Neuronal stem cell (in vitro differentiated cells): ENCODE measurements around the gene GRID2IP.
A peak's percentile ranks its signal among the peaks of the same experiment; 100 is the strongest.

Experiments used
- DNase-seq: peaks from one replicate; pipeline ENCODE4 v3.0.0-alpha.2; 2013; ENCODE audit warnings: low spot score
- H2AFZ ChIP-seq: one replicate; pipeline ENCODE4 v1.6.1; 2013; ENCODE audit warnings: mild to moderate bottlenecking, low read length, inconsistent platforms
- H2AK5ac ChIP-seq: 2 replicates; pipeline ENCODE4 v1.6.1; 2013; ENCODE audit warnings: low read depth, mild to moderate bottlenecking, inconsistent platforms, low read length, moderate library complexity, mixed read lengths
- H2BK120ac ChIP-seq: 2 replicates; pipeline ENCODE4 v1.6.1; 2013; ENCODE audit warnings: low read depth, mild to moderate bottlenecking, inconsistent platforms, low read length, moderate library complexity, mixed read lengths
- H2BK12ac ChIP-seq: one replicate; pipeline ENCODE4 v1.6.1; 2013; ENCODE audit warnings: low read length, inconsistent platforms
- H2BK15ac ChIP-seq: 2 replicates; pipeline ENCODE4 v1.6.1; 2013; ENCODE audit warnings: mild to moderate bottlenecking, low read length, inconsistent platforms, mixed read lengths
- H2BK5ac ChIP-seq: one replicate; pipeline ENCODE4 v1.6.1; 2013; ENCODE audit warnings: inconsistent platforms, mild to moderate bottlenecking, low read length, moderate library complexity
- H3K14ac ChIP-seq: one replicate; pipeline ENCODE4 v1.6.1; 2013; ENCODE audit warnings: low read length, inconsistent platforms
- H3K18ac ChIP-seq: 2 replicates; pipeline ENCODE4 v1.6.1; 2013; ENCODE audit warnings: low read length, inconsistent platforms
- H3K23ac ChIP-seq: 2 replicates; pipeline ENCODE4 v1.6.1; 2013; ENCODE audit warnings: low read depth, mild to moderate bottlenecking, mixed read lengths, low read length, inconsistent platforms; ENCODE audit not compliant: poor library complexity
- H3K27ac ChIP-seq: replicated peaks from 3 replicates; pipeline ENCODE4 v1.5.1; 2013; ENCODE audit warnings: low read length, inconsistent platforms
- H3K27me3 ChIP-seq, 3 experiments: 2 replicates each; pipeline ENCODE4 v1.6.1; 2013; ENCODE audit warnings: low read length in 3 of 3, mild to moderate bottlenecking in 2 of 3, inconsistent platforms in 1 of 3, low read depth in 1 of 3, mixed read lengths in 1 of 3, moderate library complexity in 1 of 3; ENCODE audit not compliant: control insufficient read depth in 3 of 3, insufficient read depth in 3 of 3
- H3K36me3 ChIP-seq, 2 donors: replicated peaks in 1 of 2; 2 replicates each; pipeline ENCODE4 v1.6.1; 2013; ENCODE audit warnings: low read length in 2 of 2; ENCODE audit not compliant: control insufficient read depth in 2 of 2, insufficient read depth in 2 of 2
- H3K4ac ChIP-seq: 2 replicates; pipeline ENCODE4 v1.6.1; 2013; ENCODE audit warnings: inconsistent platforms, mild to moderate bottlenecking, low read length, moderate library complexity
- H3K4me1 ChIP-seq, 2 donors: 1 replicate in 1 of 2; 2 replicates in 1 of 2; pipeline ENCODE4 v1.6.1; 2013; ENCODE audit warnings: low read length in 2 of 2, low read depth in 1 of 2; ENCODE audit not compliant: control insufficient read depth in 2 of 2, insufficient read depth in 1 of 2
- H3K4me2 ChIP-seq: one replicate; pipeline ENCODE4 v1.6.1; 2013; ENCODE audit warnings: mild to moderate bottlenecking, low read length, inconsistent platforms; ENCODE audit not compliant: insufficient read depth, poor library complexity, severe bottlenecking
- H3K4me3 ChIP-seq, 2 donors: 2 replicates each; pipeline ENCODE4 v1.5.1; 2013; ENCODE audit warnings: low read length in 2 of 2, mild to moderate bottlenecking in 2 of 2, inconsistent platforms in 1 of 2, moderate library complexity in 1 of 2
- H3K79me1 ChIP-seq: one replicate; pipeline ENCODE4 v1.6.1; 2013; ENCODE audit warnings: low read depth, mild to moderate bottlenecking, inconsistent platforms, low read length, moderate library complexity
- H3K9ac ChIP-seq: one replicate; pipeline ENCODE4 v1.6.1; 2013; ENCODE audit warnings: mild to moderate bottlenecking, low read depth, low read length, inconsistent platforms; ENCODE audit not compliant: poor library complexity
- H3K9me3 ChIP-seq, 2 donors: replicated peaks in 1 of 2; 2 replicates each; pipeline versions ENCODE3 to v1.6.1; 2013; ENCODE audit warnings: low read length in 2 of 2, mild to moderate bottlenecking in 2 of 2, inconsistent platforms in 1 of 2, low read depth in 1 of 2, mixed read lengths in 1 of 2, moderate library complexity in 1 of 2; ENCODE audit not compliant: control insufficient read depth in 2 of 2, insufficient read depth in 1 of 2
- H4K8ac ChIP-seq: one replicate; pipeline ENCODE4 v1.6.1; 2013; ENCODE audit warnings: low read depth, mild to moderate bottlenecking, inconsistent platforms, low read length, moderate library complexity
- H4K91ac ChIP-seq: one replicate; pipeline ENCODE4 v1.6.1; 2013; ENCODE audit warnings: low read length, low read depth, mild to moderate bottlenecking, inconsistent platforms; ENCODE audit not compliant: poor library complexity
- WGBS, 2 donors: extraction: QIAGEN DNeasy Blood & Tissue Kit; methylation state at CpG; one replicate each; pipeline ENCODE4 v1.1.7; 2013; ENCODE audit warnings: missing lambda C conversion rate in 2 of 2, mixed read lengths in 1 of 2; ENCODE audit not compliant: insufficient read length in 2 of 2, insufficient replicate concordance in 1 of 2; ENCODE audit errors: extremely low coverage in 2 of 2; 5-methylcytosine and 5-hydroxymethylcytosine counted together

GRID2IP gene

DNA sequence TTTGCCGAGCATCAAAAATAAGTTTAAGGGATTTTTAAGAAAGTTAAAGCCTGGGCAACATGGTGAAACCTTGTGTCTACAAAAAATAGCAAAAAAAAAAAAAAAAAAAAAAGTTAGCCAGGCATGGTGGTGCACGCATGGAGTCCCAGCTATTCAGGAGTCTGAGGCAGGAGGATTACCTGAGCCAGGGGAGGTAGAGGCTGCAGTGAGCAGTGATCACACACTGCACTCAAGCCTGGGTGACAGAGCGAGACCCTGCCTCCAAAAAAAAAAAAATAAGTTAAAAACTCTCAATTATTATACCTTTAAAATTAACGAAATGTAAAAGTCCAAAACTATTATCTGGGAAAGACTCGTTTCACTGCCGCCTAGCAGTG is 68.5 kb downstream of the GRID2IP start:
- Histone ChIP-seq H3K9ac (no peak overlapping the region), H3K79me1 (peaks cover 12% of the 10 kb centered on the region), H2BK15ac (no peak overlapping the region), H3K4ac (no peak overlapping the region), H3K4me3 (peak overlapping the region; percentile 85 to 100), H3K36me3 (peaks cover 5 to 39% of the 10 kb centered on the region in 2 donors), H2BK120ac (no peak overlapping the region), H4K8ac (no peak overlapping the region), H2BK5ac (peak overlapping the region; percentile 90), H2AK5ac (no peak overlapping the region), H3K4me2 (no peak overlapping the region), H2AFZ (no peak overlapping the region), H3K27ac (no peak overlapping the region), H3K4me1 (peaks cover 1 to 5% of the 10 kb centered on the region in 2 donors), H3K14ac (no peak overlapping the region), H3K18ac (no peak overlapping the region), H2BK12ac (no peak overlapping the region), H4K91ac (no peak overlapping the region), H3K27me3 (no peaks in the 10 kb centered on the region), H3K9me3 (no peaks in the 10 kb centered on the region), H3K23ac (no peak overlapping the region)
- no peak for DNase-seq
- WGBS, 2 donors: no CpG with 5 or more reads among the region's 6 CpGs

DNA sequence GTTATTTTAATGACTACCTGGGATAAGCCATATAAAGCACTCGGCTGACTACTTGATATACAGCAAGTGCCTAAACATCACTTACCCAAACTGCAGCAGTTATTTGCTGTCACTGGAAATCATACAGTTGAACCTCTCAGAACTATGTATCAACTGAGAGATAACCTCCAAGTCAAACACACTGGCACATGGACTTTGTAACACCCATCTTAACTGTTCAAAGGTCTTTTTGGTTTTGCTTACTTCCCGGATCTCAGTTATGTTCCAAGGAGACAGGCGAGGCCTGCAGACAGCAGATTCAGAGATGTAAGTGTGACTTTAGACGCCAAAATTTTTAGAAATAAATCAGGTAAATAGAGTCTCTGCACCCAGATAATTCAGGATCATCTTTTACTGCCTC is 69.0 kb downstream of the GRID2IP start:
- peaks cover 5 to 44% of the 10 kb centered on the region in 2 donors for H3K36me3 ChIP-seq
- no peak overlapping the region for H3K27ac ChIP-seq
- no peak overlapping the region for H3K9ac ChIP-seq
- H3K9me3 ChIP-seq: no peaks in the 10 kb centered on the region
- peaks cover 12% of the 10 kb centered on the region for H3K79me1 ChIP-seq
- no peak overlapping the region for H2BK15ac ChIP-seq
- no peak overlapping the region for H2BK5ac ChIP-seq
- no peak overlapping the region for H2BK120ac ChIP-seq
- no peak overlapping the region for H3K4ac ChIP-seq
- no peak overlapping the region for H3K23ac ChIP-seq
- H3K4me3 ChIP-seq: peak overlapping the region in 1 of 2 donors; percentile 22
- H2AK5ac ChIP-seq: no peak overlapping the region
- H3K27me3 ChIP-seq: no peaks in the 10 kb centered on the region
- H3K4me1 ChIP-seq: peaks cover 1 to 5% of the 10 kb centered on the region in 2 donors
- H3K18ac ChIP-seq: no peak overlapping the region
- no peak overlapping the region for H4K8ac ChIP-seq
- no peak overlapping the region for H2BK12ac ChIP-seq
- no peak overlapping the region for H4K91ac ChIP-seq
- no peak for DNase-seq
- no peak overlapping the region for H2AFZ ChIP-seq
- no peak overlapping the region for H3K14ac ChIP-seq
- WGBS, 2 donors: no CpG with 5 or more reads among the region's 4 CpGs
- no peak overlapping the region for H3K4me2 ChIP-seq

DNA sequence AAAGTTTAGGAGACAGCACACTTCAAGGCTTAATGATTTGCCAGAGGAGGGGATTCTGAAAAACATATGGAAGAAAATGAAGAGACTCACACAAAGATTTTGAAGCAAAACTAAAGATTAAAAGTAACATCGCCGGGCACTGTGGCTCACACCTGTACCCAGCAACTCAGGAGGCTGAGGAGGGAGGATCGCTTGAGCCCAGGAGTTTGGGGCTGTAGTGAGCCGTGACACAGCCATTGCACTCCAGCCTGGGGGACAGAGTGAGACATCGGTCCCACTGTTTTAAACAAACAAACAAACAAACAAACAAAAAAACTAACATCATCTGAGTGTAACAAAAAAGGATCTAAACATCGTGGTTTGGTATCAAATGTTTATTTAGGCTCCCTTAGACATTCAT is 69.8 kb downstream of the GRID2IP start:
- no peak overlapping the region for H3K18ac ChIP-seq
- H2BK12ac ChIP-seq: no peak overlapping the region
- H3K9ac ChIP-seq: no peak overlapping the region
- H3K27me3 ChIP-seq: no peaks in the 10 kb centered on the region
- DNase-seq: no peak
- peaks cover 1 to 5% of the 10 kb centered on the region in 2 donors for H3K4me1 ChIP-seq
- no peak overlapping the region for H2BK5ac ChIP-seq
- H4K8ac ChIP-seq: no peak overlapping the region
- no peak overlapping the region for H4K91ac ChIP-seq
- no peak overlapping the region for H3K23ac ChIP-seq
- no peak overlapping the region for H3K4me2 ChIP-seq
- H2AK5ac ChIP-seq: no peak overlapping the region
- WGBS, 2 donors: no CpG with 5 or more reads among the region's 6 CpGs
- no peak overlapping the region for H3K4me3 ChIP-seq
- H3K14ac ChIP-seq: no peak overlapping the region
- no peak overlapping the region for H2AFZ ChIP-seq
- no peak overlapping the region for H3K4ac ChIP-seq
- H3K79me1 ChIP-seq: peaks cover 12% of the 10 kb centered on the region
- no peak overlapping the region for H2BK15ac ChIP-seq
- H3K27ac ChIP-seq: no peak overlapping the region
- H3K36me3 ChIP-seq: peaks cover 5 to 52% of the 10 kb centered on the region in 2 donors
- no peaks in the 10 kb centered on the region for H3K9me3 ChIP-seq
- no peak overlapping the region for H2BK120ac ChIP-seq

DNA sequence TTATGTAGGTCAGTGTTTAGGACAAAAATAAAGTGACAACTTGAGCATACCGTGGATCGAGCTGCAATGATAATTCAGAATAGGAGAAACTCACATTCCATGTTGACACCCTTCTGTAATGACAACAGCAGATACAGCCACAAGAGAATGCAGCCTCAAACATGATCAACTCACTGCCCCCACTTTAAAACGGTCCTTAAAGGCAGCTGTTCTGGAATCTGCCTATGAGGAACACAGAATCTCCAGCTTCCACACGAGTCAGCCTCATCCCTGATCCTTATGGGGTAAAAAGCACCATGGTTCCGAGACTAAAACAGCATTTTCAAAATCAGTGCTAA is 71.0 kb downstream of the GRID2IP start:
- Histone ChIP-seq H3K79me1 (peaks cover 12% of the 10 kb centered on the region), H3K4ac (no peak overlapping the region), H2AFZ (no peak overlapping the region), H3K36me3 (peaks cover 5 to 64% of the 10 kb centered on the region in 2 donors), H2BK120ac (no peak overlapping the region), H2AK5ac (no peak overlapping the region), H3K9ac (no peak overlapping the region), H2BK5ac (no peak overlapping the region), H3K23ac (no peak overlapping the region), H3K27me3 (no peaks in the 10 kb centered on the region), H3K27ac (no peak overlapping the region), H2BK12ac (no peak overlapping the region), H3K4me2 (no peak overlapping the region), H3K4me1 (peaks cover 1 to 5% of the 10 kb centered on the region in 2 donors), H3K18ac (no peak overlapping the region), H3K9me3 (no peaks in the 10 kb centered on the region), H3K4me3 (no peak overlapping the region), H3K14ac (no peak overlapping the region), H2BK15ac (no peak overlapping the region), H4K8ac (no peak overlapping the region), H4K91ac (no peak overlapping the region)
- WGBS, 2 donors: no CpG with 5 or more reads among the region's 5 CpGs
- DNase-seq: no peak
